Astrocyte (in vitro differentiated cells and primary cell): ENCODE results near the gene CENPA. TPM values are rescaled to one million over a fixed set of nuclear protein-coding genes. Genes with fewer than 3 reads are reported as not detected.

Experiments used
- DNase-seq: peaks from one replicate; pipeline ENCODE4 v3.0.0-alpha.2; 2010; ENCODE audit warnings: low read depth
- FAIRE-seq: peaks from 2 replicates; lab custom pipeline; 2011; peaks lifted over from hg19 to GRCh38; lab: Jason Lieb, UNC
- H2AFZ ChIP-seq: 2 replicates; pipeline ENCODE4 v1.6.0; 2012; ENCODE audit warnings: low read depth, low read length, inconsistent platforms
- H3K27ac ChIP-seq: 2 replicates; pipeline ENCODE4 v1.5.1; 2011; ENCODE audit warnings: low read depth, low read length, inconsistent platforms
- H3K27me3 ChIP-seq: 2 replicates; pipeline ENCODE4 v1.6.0; 2011; ENCODE audit warnings: low read length, inconsistent platforms; ENCODE audit not compliant: insufficient read depth
- H3K36me3 ChIP-seq: 2 replicates; pipeline ENCODE4 v1.5.1; 2011; ENCODE audit warnings: low read length, inconsistent platforms; ENCODE audit not compliant: insufficient read depth
- H3K4me1 ChIP-seq: 2 replicates; pipeline ENCODE4 v1.5.1; 2011; ENCODE audit warnings: low read length, inconsistent platforms; ENCODE audit not compliant: insufficient read depth
- H3K4me2 ChIP-seq: 2 replicates; pipeline ENCODE4 v1.6.0; 2012; ENCODE audit warnings: low read length, inconsistent platforms
- H3K4me3 ChIP-seq: 2 replicates; pipeline ENCODE4 v1.5.1; 2011; ENCODE audit warnings: low read depth, mild to moderate bottlenecking, low read length, inconsistent platforms; ENCODE audit not compliant: insufficient read depth
- H3K79me2 ChIP-seq: 2 replicates; pipeline ENCODE4 v1.6.0; 2012; ENCODE audit warnings: mild to moderate bottlenecking, low read length, inconsistent platforms; ENCODE audit not compliant: insufficient read depth
- H3K9ac ChIP-seq: 2 replicates; pipeline ENCODE4 v1.6.0; 2012; ENCODE audit warnings: mild to moderate bottlenecking, low read length, inconsistent platforms
- H3K9me3 ChIP-seq: 2 replicates; pipeline ENCODE4 v1.5.1; 2012; ENCODE audit warnings: low read depth, mild to moderate bottlenecking, low read length, inconsistent platforms; ENCODE audit not compliant: insufficient read depth
- H4K20me1 ChIP-seq: 2 replicates; pipeline ENCODE4 v1.6.0; 2012; ENCODE audit warnings: low read length, inconsistent platforms; ENCODE audit not compliant: insufficient read depth
- H3K27ac Mint-ChIP-seq: one replicate; pipeline ENCODE4 v1.8.0; 2021; ENCODE audit warnings: mild to moderate bottlenecking, mixed read lengths; ENCODE audit not compliant: unreplicated experiment
- H3K27me3 Mint-ChIP-seq: one replicate; pipeline ENCODE4 v1.8.0; 2021; ENCODE audit warnings: low read depth, mixed read lengths; ENCODE audit not compliant: unreplicated experiment
- H3K36me3 Mint-ChIP-seq: one replicate; pipeline ENCODE4 v1.8.0; 2021; ENCODE audit warnings: low read depth, mixed read lengths; ENCODE audit not compliant: unreplicated experiment
- H3K4me1 Mint-ChIP-seq: one replicate; pipeline ENCODE4 v1.8.0; 2021; ENCODE audit warnings: low read depth, mixed read lengths; ENCODE audit not compliant: unreplicated experiment
- H3K4me3 Mint-ChIP-seq: one replicate; pipeline ENCODE4 v1.8.0; 2021; ENCODE audit warnings: mild to moderate bottlenecking, moderate library complexity, mixed read lengths; ENCODE audit not compliant: unreplicated experiment
- H3K9me3 Mint-ChIP-seq: one replicate; pipeline ENCODE4 v1.8.0; 2021; ENCODE audit warnings: mild to moderate bottlenecking, mixed read lengths; ENCODE audit not compliant: unreplicated experiment
- EZH2 ChIP-seq: IDR thresholded peaks from 2 replicates; pipeline ENCODE4 v1.6.1; 2012; ENCODE audit warnings: mild to moderate bottlenecking, low read length, inconsistent platforms; ENCODE audit not compliant: insufficient read depth
- total RNA-seq: library from RNA; stranded (reverse); gene quantifications from 2 replicates; pipeline ENCODE4 v1.2.1, GENCODE V29; 2021
- TF ChIP-seq, protein P1 (sequence below): IDR thresholded peaks from 2 replicates; pipeline ENCODE4 v1.5.1; 2011; ENCODE audit warnings: low read depth, mild to moderate bottlenecking, inconsistent platforms, low read length, moderate library complexity; ENCODE audit not compliant: insufficient read depth

CENPA gene
- total RNA-seq, 1 donor from 2014 or later = 2.7 TPM

GRCh38 chr2:26765475-26766200 lies 20.2 kb upstream of the CENPA start:
- Mint-ChIP-seq H3K9me3 (no peaks in the 10 kb centered on the region), H3K4me3 (peak overlapping the region; percentile 88), H3K4me1 (peaks cover 14% of the 10 kb centered on the region), H3K36me3 (no peaks in the 10 kb centered on the region), H3K27ac (peak overlapping the region; percentile 51), H3K27me3 (no peaks in the 10 kb centered on the region)
- peaks cover 63% of the 10 kb centered on the region for H3K79me2 ChIP-seq
- TF ChIP-seq EZH2 = no peak
- TF ChIP-seq, protein P1, sequence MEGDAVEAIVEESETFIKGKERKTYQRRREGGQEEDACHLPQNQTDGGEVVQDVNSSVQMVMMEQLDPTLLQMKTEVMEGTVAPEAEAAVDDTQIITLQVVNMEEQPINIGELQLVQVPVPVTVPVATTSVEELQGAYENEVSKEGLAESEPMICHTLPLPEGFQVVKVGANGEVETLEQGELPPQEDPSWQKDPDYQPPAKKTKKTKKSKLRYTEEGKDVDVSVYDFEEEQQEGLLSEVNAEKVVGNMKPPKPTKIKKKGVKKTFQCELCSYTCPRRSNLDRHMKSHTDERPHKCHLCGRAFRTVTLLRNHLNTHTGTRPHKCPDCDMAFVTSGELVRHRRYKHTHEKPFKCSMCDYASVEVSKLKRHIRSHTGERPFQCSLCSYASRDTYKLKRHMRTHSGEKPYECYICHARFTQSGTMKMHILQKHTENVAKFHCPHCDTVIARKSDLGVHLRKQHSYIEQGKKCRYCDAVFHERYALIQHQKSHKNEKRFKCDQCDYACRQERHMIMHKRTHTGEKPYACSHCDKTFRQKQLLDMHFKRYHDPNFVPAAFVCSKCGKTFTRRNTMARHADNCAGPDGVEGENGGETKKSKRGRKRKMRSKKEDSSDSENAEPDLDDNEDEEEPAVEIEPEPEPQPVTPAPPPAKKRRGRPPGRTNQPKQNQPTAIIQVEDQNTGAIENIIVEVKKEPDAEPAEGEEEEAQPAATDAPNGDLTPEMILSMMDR = no peak
- H3K36me3 ChIP-seq = no peaks in the 10 kb centered on the region
- no peak overlapping the region for H3K27ac ChIP-seq
- H3K4me2 ChIP-seq = peak overlapping the region; percentile 98
- H3K9ac ChIP-seq = peak overlapping the region; percentile 98
- no peaks in the 10 kb centered on the region for H3K27me3 ChIP-seq
- peaks cover 19% of the 10 kb centered on the region for H3K4me1 ChIP-seq
- peak overlapping the region; percentile 96 for H3K4me3 ChIP-seq
- H2AFZ ChIP-seq = no peak overlapping the region
- DNase-seq = no peak
- no peaks in the 10 kb centered on the region for H3K9me3 ChIP-seq
- peaks cover 57% of the 10 kb centered on the region for H4K20me1 ChIP-seq
- no peak for FAIRE-seq

- Mint-ChIP-seq H3K4me3 (no peak overlapping the region), H3K27ac (no peak overlapping the region)
- FAIRE-seq = no peak
Measured at GRCh38 chr2:26767129-26767528, 18.7 kb upstream of the CENPA start.

More at GRCh38 chr2:26767129-26767528, 18.7 kb upstream of the CENPA start:
- Histone ChIP-seq H3K9me3 (no peaks in the 10 kb centered on the region), H3K4me1 (peaks cover 23% of the 10 kb centered on the region), H3K27me3 (no peaks in the 10 kb centered on the region), H3K4me3 (no peak overlapping the region), H3K4me2 (no peak overlapping the region), H3K36me3 (no peaks in the 10 kb centered on the region), H2AFZ (no peak overlapping the region), H3K9ac (no peak overlapping the region), H4K20me1 (peaks cover 72% of the 10 kb centered on the region), H3K79me2 (peaks cover 78% of the 10 kb centered on the region), H3K27ac (no peak overlapping the region)
- peaks cover 15% of the 10 kb centered on the region for H3K4me1 Mint-ChIP-seq
- no peaks in the 10 kb centered on the region for H3K36me3 Mint-ChIP-seq
- TF ChIP-seq, protein P1 = no peak
- TF ChIP-seq EZH2 = no peak
- no peaks in the 10 kb centered on the region for H3K27me3 Mint-ChIP-seq
- no peaks in the 10 kb centered on the region for H3K9me3 Mint-ChIP-seq
- DNase-seq = no peak
